Embryonic facial prominence (tissue), 1 donor: Measurements from ENCODE around the gene ZNF579.
"Not testable (repeated sequence)": the region's sequence is repeated elsewhere in the genome, so short reads cannot be mapped to it uniquely, and the experiment has no call there.

Experiments
- DNase-seq: peaks from one replicate; pipeline ENCODE4 v3.0.0-alpha.2; 2016; ENCODE audit errors: extremely low spot score

Gene ZNF579

GRCh38 chr19:55539090-55539984, 41.3 kb downstream of the ZNF579 start:
- no peak for DNase-seq

GRCh38 chr19:55538132-55538531, 42.5 kb downstream of the ZNF579 start:
- no peak for DNase-seq

- no peak for DNase-seq
Observed at GRCh38 chr19:55537741-55538111, 42.9 kb downstream of the ZNF579 start.

GRCh38 chr19:55536951-55537740, 43.5 kb downstream of the ZNF579 start, which contains the start of gene SBK2:
Gene SBK2 (minus strand): TSS chr19:55537133. CDS start chr19:55536294, 839 bp downstream.
- no peak for DNase-seq

- DNase-seq = no peak
Observed at GRCh38 chr19:55536366-55536765, 44.3 kb downstream of the ZNF579 start.

GRCh38 chr19:55535965-55536350, 44.7 kb downstream of the ZNF579 start:
- DNase-seq = no peak

- no peak for DNase-seq
Observed at GRCh38 chr19:55535173-55535964, 45.3 kb downstream of the ZNF579 start.

GRCh38 chr19:55534280-55534679, 46.4 kb downstream of the ZNF579 start:
- not testable (repeated sequence) for DNase-seq

GRCh38 chr19:55530996-55531395, 49.7 kb downstream of the ZNF579 start:
- DNase-seq = no peak

GRCh38 chr19:55529636-55530234, 50.9 kb downstream of the ZNF579 start:
- DNase-seq = no peak

GRCh38 chr19:55528030-55528803, 52.4 kb downstream of the ZNF579 start:
- no peak for DNase-seq

- DNase-seq = no peak
Observed at GRCh38 chr19:55527197-55528029, 53.2 kb downstream of the ZNF579 start.
